K562 (cell line): ENCODE data around the gene SLC10A3. TPM values are rescaled to one million over a fixed set of nuclear protein-coding genes. Genes with fewer than 3 reads are reported as not detected.

Source experiments
- CBFB ChIP-seq: sonication (generic); formaldehyde crosslinking; IDR thresholded peaks from 2 replicates; pipeline ENCODE4 v1.4.0; 2020; ENCODE audit warnings: mild to moderate bottlenecking, missing genetic modification reagents
- CCNT2 ChIP-seq: IDR thresholded peaks from 2 replicates; pipeline ENCODE4 v1.6.1; 2011; ENCODE audit warnings: borderline replicate concordance, low read depth, mild to moderate bottlenecking, moderate library complexity, mixed read lengths, low read length; ENCODE audit not compliant: insufficient read length; ENCODE audit errors: extremely low read depth
- GATAD2B ChIP-seq: fragments of 450-650 bp; IDR thresholded peaks from 2 replicates; pipeline ENCODE4 v1.6.1; 2017; ENCODE audit warnings: mild to moderate bottlenecking, borderline replicate concordance
- HNRNPH1 ChIP-seq: fragments of 200-400 bp; formaldehyde crosslinking; optimal IDR thresholded peaks from 2 replicates; pipeline ENCODE3; 2017; ENCODE audit warnings: low read depth, mild to moderate bottlenecking, low read length, moderate library complexity
- JUND ChIP-seq, 2 experiments: IDR thresholded peaks; 2 replicates in 1 of 2; 3 replicates in 1 of 2; pipeline ENCODE4 v1.6.1; 2011; ENCODE audit warnings: borderline replicate concordance in 2 of 2, low read depth in 2 of 2, low read length in 2 of 2, improper control_type of control experiment in 1 of 2, missing biosample characterization in 1 of 2, missing genetic modification characterization in 1 of 2, missing genetic modification reagents in 1 of 2
- MAFF ChIP-seq: IDR thresholded peaks from 2 replicates; pipeline ENCODE4 v1.6.1; 2012; ENCODE audit warnings: low read length, improper control_type of control experiment
- MCM3 ChIP-seq: fragments of 450-650 bp; IDR thresholded peaks from 2 replicates; pipeline ENCODE4 v1.6.1; 2016
- NONO ChIP-seq, 2 experiments: fragments of 200-400 bp in 1 of 2; fragments of 450-650 bp in 1 of 2; formaldehyde crosslinking in 1 of 2; IDR thresholded peaks; 2 replicates each; pipeline ENCODE4 v1.6.1; 2017; ENCODE audit warnings: low read depth in 2 of 2, mild to moderate bottlenecking in 2 of 2, moderate library complexity in 2 of 2, low read length in 1 of 2
- RBFOX2 ChIP-seq: fragments of 200-400 bp; formaldehyde crosslinking; IDR thresholded peaks from 2 replicates; pipeline ENCODE4 v1.6.1; 2017; ENCODE audit warnings: low read depth, mild to moderate bottlenecking, low read length, moderate library complexity
- TBP ChIP-seq: optimal IDR thresholded peaks from 2 replicates; pipeline ENCODE3; 2011; ENCODE audit warnings: low read depth, low read length, improper control_type of control experiment
- ZNF146 ChIP-seq: IDR thresholded peaks from one replicate; pipeline ENCODE4 v1.6.1; 2018; ENCODE audit warnings: missing compliant biosample characterization; ENCODE audit not compliant: unreplicated experiment
- ZNF76 ChIP-seq: fragments of 250-450 bp; sonication (Bioruptor Pico); IDR thresholded peaks from 2 replicates; pipeline ENCODE4 v1.4.0; 2020; ENCODE audit warnings: mild to moderate bottlenecking, moderate library complexity, borderline replicate concordance
- polyA plus RNA-seq, 8 experiments: library from polyadenylated mRNA; depleted of rRNA in 4 of 8; stranded (reverse) in 5 of 8; unstranded in 3 of 8; fragments of >200 nt; fragmentation: Nextera tagmentation in 2 of 8; fragmentation: Illumina TruSeq in 1 of 8; extraction: Ambion mirVana in 2 of 8; extraction: Trizol in 1 of 8; gene quantifications; 2 replicates each; pipeline versions ENCODE4 v1.2.1 to v1.2.3, GENCODE V29; 2011 to 2014; ENCODE audit warnings: inconsistent platforms in 1 of 8, missing spikeins in 1 of 8
- total RNA-seq, 7 experiments: library from RNA; depleted of rRNA in 6 of 7; stranded (reverse); fragments of >200 nt in 6 of 7; fragmentation: Illumina TruSeq in 2 of 7; extraction: Trizol in 2 of 7; gene quantifications; 2 replicates each; pipeline versions ENCODE4 v1.2.1 to v1.2.3, GENCODE V29; 2011 to 2021; ENCODE audit warnings: low replicate concordance in 1 of 7
- TF ChIP-seq, protein P1 (sequence below), 2 experiments: fragments of 450-650 bp; formaldehyde crosslinking in 1 of 2; IDR thresholded peaks; 2 replicates each; pipeline versions ENCODE4 v1.4.0 to v1.6.1; 2014 to 2020; ENCODE audit warnings: mild to moderate bottlenecking in 2 of 2, borderline replicate concordance in 1 of 2, low read depth in 1 of 2
- TF ChIP-seq, protein P2 (sequence below): fragments of 450-650 bp; IDR thresholded peaks from 2 replicates; pipeline ENCODE4 v1.6.1; 2016; ENCODE audit warnings: low read depth, mild to moderate bottlenecking, moderate library complexity
- TF ChIP-seq, protein P3 (sequence below): sonication (generic); formaldehyde crosslinking; IDR thresholded peaks from 2 replicates; pipeline ENCODE4 v1.8.0; 2022; ENCODE audit warnings: missing genetic modification reagents, mild to moderate bottlenecking, borderline replicate concordance

The SLC10A3 gene
- total and polyA plus RNA-seq, 9 of the 15 experiments (the other 6 are each of a cell fraction or from before 2014, with no cell fraction given) = 5.2 to 30.6 (median 16.7) TPM

DNA sequence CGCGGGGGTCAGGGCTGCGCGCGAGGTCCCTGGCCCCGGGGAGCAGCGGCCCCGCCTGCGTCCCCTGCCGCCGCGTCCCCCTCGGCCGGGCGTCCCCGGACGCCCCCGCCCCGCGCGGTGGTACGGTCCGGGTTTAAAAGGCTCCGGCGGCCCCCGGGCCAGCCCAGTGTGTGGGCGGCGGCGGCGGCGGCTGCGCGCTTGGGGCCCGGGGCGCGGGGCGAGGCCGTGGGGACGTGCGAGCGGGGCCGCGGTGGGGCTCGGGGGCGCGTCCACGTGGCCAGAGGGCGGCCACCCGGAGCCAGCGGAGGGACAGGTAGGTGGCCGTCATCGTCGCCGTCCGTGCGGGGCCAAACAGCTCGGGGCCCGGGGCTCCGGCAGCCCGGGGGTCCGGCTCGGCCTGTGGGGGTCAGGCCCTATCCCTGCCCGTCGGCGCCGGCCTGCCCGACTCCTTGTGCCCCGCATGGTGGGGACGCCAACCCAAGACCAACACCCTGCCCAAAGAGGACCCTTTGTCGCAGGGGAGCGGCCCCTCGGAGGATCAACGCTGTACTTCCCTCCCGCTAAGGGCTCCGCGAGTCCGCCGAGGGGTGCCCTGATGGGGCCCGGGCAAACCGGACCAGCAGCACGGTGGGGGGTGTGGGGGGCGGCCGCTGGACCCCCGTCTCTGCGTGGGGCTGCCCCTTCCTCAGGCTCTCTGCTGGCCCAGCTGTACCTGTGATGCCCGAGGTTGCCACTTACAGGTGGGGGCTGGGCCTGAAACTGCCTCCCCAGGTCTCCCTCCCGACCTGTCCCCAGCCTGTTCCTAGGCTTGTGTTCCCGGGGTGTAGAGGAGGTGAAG is 32.1 kb downstream of the SLC10A3 start, which contains the start of gene PLXNA3 (continued):
- TF ChIP-seq, protein P1, sequence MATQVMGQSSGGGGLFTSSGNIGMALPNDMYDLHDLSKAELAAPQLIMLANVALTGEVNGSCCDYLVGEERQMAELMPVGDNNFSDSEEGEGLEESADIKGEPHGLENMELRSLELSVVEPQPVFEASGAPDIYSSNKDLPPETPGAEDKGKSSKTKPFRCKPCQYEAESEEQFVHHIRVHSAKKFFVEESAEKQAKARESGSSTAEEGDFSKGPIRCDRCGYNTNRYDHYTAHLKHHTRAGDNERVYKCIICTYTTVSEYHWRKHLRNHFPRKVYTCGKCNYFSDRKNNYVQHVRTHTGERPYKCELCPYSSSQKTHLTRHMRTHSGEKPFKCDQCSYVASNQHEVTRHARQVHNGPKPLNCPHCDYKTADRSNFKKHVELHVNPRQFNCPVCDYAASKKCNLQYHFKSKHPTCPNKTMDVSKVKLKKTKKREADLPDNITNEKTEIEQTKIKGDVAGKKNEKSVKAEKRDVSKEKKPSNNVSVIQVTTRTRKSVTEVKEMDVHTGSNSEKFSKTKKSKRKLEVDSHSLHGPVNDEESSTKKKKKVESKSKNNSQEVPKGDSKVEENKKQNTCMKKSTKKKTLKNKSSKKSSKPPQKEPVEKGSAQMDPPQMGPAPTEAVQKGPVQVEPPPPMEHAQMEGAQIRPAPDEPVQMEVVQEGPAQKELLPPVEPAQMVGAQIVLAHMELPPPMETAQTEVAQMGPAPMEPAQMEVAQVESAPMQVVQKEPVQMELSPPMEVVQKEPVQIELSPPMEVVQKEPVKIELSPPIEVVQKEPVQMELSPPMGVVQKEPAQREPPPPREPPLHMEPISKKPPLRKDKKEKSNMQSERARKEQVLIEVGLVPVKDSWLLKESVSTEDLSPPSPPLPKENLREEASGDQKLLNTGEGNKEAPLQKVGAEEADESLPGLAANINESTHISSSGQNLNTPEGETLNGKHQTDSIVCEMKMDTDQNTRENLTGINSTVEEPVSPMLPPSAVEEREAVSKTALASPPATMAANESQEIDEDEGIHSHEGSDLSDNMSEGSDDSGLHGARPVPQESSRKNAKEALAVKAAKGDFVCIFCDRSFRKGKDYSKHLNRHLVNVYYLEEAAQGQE (IDR thresholded peaks at IDR 0.05; ENCODE audit: borderline replicate concordance) = no peak
- TF ChIP-seq, protein P1 (CRISPR knock-in tag; IDR thresholded peaks at IDR 0.05; ENCODE audit: low read depth) = no peak
- TF ChIP-seq TBP (peak; percentile 94), MCM3 (no peak), CBFB (no peak), HNRNPH1 (no peak), CCNT2 (peak; percentile 61), NONO (IDR thresholded peaks at IDR 0.05; ENCODE audit: low read depth in 2 of 2, low read length in 1 of 2) (peak; percentile 97 to 99), ZNF146 (CRISPR knock-in tag) (no peak), GATAD2B (0 out of 2 replicates have a peak, but pooled peaks have one; percentile 54), RBFOX2 (peak; percentile 79), ZNF76 (CRISPR knock-in tag) (no peak), JUND (IDR thresholded peaks at IDR 0.05; ENCODE audit: borderline replicate concordance, low read depth, low read length) (peak; percentile 43; the same call in 1 of the 2 replicates), JUND (tag; IDR thresholded peaks at IDR 0.05; ENCODE audit: borderline replicate concordance, low read depth, low read length) (no peak), MAFF (no peak)
- TF ChIP-seq, protein P2, sequence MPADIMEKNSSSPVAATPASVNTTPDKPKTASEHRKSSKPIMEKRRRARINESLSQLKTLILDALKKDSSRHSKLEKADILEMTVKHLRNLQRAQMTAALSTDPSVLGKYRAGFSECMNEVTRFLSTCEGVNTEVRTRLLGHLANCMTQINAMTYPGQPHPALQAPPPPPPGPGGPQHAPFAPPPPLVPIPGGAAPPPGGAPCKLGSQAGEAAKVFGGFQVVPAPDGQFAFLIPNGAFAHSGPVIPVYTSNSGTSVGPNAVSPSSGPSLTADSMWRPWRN = no peak
- TF ChIP-seq, protein P3, sequence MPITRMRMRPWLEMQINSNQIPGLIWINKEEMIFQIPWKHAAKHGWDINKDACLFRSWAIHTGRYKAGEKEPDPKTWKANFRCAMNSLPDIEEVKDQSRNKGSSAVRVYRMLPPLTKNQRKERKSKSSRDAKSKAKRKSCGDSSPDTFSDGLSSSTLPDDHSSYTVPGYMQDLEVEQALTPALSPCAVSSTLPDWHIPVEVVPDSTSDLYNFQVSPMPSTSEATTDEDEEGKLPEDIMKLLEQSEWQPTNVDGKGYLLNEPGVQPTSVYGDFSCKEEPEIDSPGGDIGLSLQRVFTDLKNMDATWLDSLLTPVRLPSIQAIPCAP (CRISPR knock-in tag) = no peak
